HTR-8/SVneo (cell line): ENCODE measurements around the gene PPM1J.
"Not testable (repeated sequence)": the region's sequence is repeated elsewhere in the genome, so short reads cannot be mapped to it uniquely, and the experiment has no call there.

Experiments
- DNase-seq: peaks from one replicate; pipeline ENCODE4 v3.0.0; 2011; ENCODE audit warnings: low spot score, mixed read lengths; ENCODE audit not compliant: insufficient read length
- FAIRE-seq: peaks from 2 replicates; lab custom pipeline; 2011; peaks lifted over from hg19 to GRCh38; lab: Jason Lieb, UNC

Gene PPM1J

DNA sequence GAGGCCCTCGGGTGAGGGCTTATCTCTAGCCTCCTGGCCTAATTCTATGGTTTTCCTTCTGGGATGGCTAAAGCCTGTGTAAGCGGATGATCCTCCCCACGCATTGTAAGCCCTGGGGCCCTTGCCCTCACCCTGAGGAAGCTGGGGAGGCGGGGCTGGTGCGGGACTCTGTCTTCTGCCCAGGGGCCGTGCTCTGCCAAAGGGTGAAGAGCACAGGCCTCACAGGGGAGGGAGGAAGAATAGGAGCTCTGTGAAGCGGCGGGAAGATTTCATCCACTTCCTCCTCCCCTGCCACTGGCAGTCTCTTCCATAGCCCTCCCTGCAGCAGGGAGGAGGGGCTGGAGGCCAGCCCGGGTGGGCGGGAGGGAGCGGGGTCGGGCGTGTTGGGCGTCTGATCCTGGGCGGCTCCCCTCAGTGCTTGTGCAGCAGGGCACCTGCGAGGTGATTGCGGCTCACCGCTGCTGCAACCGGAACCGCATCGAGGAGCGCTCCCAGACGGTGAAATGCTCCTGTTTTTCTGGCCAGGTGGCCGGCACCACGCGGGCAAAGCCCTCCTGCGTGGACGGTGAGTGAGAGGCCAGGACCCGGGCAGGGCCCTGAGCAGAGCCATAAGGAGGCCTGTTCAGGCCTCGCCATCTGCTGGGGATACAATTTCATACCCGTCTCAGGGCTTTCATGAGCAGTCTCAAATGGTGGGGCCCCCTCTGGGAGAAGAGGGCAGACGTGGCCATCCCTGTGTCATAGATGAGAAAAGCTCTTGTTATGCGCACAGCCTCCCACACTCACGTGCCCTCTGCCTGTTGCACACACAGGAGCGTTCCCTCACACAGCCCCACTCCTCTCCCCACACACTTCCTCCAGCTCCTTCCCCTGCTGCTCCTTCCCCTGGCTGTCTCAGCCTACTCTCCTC lies 7.7 kb upstream of the PPM1J start:
- FAIRE-seq: no peak

DNA sequence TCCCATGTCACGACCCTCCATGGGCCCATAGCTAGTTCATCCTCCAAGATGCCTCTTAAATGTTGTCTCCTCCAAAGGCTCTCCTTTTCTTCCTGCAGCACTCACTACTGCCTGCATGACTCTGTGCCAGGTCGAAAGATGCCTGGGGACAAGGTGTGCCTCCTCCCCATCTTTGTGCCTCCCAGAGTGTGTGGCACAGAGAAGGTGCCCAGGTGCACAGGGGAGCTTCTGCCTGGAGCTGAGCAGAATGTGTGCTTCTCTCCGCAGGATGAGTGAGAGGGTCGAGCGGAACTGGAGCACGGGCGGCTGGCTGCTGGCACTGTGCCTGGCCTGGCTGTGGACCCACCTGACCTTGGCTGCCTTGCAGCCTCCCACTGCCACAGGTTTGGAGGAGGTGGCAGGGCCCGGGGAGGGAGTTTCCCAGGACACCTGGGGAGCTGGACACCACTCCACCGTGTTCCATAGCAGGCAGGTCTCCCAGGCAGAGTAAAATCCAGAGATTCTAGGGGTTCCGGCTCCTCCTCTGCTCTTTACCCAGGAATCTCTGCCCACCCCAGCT lies 6.9 kb upstream of the PPM1J start:
- DNase-seq: no peak
- no peak for FAIRE-seq

More for the DNA sequence above, 7.7 kb upstream of the PPM1J start:
- no peak for DNase-seq

DNA sequence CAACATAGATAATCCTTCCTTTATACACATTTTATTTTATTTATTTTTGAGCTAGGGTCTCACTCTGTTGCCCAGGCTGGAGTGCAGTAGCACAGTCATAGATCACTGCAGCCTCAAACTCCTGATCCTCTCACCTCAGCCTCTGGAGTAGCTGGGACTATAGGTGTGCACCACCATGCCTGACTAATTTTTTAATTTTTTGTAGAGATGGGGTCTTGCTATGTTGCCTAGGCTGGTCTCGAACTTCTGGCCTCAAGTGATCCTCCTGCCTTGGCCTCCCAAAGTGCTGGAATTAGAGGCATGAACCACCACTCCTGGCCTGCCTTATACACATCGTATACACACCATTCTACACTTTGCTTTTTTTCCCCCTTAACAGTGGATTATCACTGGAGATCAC lies 6.2 kb upstream of the PPM1J start:
- DNase-seq, FAIRE-seq: not testable (repeated sequence)

DNA sequence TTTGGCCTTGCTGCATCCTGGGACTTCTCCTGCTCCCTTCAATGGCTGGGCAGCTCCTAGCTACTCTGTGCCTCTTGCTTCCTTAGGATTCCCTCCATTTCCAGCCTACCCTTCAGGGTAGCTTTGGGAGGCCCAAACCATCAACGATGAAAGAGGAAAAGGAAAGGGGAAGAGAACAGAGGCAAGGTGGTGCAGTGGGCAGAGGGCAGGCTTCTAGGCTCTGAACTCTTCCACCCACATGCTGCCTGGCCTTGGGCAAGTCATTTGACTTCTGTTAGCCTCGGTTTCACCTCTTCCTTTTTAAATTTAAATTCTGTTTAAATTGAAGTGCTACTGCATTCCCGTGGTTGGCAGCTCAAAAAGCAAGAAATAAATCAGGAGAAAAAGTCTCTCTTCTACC lies 5.7 kb upstream of the PPM1J start:
- FAIRE-seq (no peak), DNase-seq (no peak)

DNA sequence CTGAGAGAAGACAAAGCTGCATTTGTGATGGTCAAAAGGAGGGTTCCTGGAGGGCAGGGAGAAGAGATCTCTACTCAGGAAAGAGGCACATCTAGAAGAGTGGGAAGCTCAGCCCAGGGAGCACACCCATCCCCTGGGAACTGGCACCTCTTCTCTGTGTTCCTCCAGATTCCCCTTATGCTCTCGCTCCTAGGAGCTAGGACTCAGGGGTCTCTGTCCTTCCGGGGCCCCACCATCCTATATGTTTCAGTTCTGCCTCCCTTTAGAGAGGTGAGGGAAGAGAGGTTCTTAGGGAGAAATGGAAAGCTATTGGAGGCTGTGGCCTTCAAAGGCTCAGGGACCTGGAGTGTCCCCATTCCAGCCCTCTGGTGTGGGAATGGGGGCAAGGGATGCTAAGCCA lies 4.6 kb upstream of the PPM1J start:
- no peak for FAIRE-seq
- no peak for DNase-seq

DNA sequence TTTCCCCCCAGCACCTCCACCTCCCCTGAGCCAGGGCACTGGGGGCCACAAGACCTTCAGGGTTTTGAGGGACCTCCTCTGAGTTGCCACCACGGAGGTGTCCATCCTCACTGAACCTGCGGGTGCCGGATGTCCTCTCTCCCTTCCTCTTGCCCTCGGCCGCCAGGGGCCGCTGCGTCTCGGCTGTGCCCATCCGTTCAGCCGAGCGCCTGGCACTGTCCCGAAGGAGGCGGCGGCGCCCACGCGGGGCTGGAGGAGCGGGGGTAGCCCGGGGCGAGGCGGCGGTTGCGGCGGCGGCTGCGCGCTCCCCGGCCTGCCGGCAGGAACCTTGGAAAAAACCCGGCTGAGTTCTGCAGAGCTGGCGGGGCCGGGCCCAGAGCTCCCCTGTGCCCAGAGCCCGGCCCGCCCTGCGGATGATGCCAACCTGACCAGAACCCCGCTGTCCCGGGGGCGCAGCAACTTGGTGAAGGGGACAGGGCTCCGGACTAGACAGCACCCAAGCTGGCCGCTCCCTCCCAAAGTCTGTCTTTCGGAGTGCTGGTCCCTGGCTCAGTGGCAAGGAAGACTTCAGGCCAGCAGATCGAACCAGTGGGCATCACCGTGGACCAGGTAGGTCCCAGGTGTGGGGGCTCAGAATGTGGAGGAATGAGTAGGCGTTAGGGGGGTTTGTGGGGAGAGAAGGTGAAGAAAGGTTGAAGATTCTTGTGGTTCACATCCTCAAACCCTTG lies 3.7 kb upstream of the PPM1J start:
- DNase-seq (peak; percentile 60), FAIRE-seq (no peak)

DNA sequence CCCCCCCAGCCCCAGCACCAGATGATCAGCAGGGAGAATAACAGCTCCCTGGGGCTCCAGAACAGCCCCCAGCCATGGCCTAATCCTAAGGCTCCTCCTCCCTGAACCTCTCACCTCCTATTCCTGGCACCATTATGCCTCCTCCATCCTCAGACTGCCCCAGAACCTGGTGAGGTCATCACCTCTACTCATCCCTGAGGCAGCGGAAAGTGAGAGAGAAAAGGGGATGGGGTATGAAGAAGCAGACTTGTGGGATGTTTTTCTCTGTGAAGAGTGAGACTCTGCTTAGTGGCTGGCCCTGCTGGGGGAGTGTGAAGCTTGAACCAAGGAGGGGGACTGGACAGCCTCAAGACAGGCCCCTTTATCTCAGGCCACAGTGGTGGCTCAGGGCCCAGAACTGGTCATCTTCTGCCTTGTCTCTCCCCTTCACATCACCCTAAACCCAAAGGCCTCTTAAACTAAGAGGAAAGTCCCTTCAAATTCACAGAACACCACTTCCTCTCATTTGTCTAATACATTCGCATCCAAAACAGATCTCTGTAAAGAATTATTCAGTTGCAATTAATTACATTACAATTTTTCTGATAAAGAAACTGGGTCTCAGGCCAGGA lies 2.2 kb upstream of the PPM1J start:
- FAIRE-seq (no peak), DNase-seq (no peak)

DNA sequence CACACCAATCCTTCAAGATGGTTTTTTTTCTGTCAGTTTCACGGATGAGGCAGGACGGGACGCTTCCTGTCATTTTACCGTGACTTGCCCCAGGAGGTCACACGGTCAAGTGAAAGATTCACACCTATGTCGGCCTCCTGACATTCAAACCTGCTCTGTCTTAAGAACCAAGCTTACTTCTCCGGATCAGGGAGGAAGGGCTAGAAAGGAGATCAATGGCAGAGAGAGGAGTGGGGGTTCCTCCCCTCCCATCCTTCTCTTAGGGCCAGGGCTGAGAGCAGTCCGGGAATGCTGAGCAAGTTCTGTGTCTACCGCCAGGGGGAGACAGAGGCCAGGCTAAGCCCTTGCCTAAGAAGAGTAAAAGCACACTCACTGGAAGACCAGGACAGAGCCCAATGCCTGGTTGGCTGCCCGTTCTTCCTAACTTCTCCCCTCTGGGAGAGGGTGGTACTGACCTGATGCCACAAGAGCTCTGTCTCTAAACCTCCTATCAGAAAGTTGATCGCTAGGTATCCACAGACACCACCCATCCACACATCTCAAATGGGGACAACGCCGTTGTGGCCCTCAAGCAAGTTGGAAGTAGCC lies 1.1 kb upstream of the PPM1J start:
- DNase-seq (peak; percentile 76), FAIRE-seq (no peak)

DNA sequence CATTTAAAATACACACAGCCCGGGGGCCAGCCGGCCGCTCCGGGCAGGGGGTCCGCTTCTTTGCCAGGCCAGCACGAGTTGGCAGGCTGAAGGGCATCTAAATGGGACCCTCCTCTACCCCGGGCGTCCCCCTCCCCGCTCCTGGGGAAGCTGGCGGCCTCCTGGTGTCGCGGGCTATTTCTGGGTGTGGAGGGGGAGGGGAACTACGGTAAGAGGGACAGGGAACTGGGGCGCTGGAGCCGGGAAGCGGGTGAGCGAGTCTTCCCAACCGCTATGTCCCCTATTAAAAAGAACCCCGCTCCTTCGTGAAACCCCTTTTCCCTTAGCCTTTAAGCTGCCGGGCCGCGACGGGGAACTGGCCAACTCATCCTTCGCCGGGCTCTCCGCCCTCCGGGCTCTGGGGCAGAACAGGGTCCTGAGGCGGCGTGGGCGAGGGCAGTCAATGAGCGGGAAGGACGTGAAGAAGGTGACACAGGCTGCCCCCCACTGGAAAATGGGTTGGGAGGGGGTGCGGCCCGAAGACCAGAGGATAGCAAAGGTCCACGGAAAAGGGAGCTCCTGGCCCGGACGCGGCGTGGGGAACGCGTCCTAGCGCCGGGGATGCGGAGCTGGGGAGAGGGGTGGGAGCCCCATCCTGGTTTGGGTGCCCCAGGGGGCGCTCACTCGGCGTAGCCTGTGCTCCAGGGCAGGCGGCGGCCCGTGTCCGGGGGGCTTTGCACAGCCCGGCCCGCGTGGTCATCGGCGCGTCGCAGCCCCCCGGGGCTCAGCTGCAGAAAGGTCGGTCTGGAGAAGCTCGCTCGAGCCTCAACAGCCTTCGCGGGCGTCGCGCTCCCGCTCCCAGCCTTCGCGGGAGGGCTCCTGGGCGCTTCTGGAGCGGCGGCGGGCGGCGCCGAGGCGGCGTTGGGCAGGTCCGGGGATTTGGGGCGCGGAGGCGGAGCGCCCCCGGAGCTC lies 544 bp downstream of the PPM1J start:
- FAIRE-seq: no peak
- DNase-seq: no peak

DNA sequence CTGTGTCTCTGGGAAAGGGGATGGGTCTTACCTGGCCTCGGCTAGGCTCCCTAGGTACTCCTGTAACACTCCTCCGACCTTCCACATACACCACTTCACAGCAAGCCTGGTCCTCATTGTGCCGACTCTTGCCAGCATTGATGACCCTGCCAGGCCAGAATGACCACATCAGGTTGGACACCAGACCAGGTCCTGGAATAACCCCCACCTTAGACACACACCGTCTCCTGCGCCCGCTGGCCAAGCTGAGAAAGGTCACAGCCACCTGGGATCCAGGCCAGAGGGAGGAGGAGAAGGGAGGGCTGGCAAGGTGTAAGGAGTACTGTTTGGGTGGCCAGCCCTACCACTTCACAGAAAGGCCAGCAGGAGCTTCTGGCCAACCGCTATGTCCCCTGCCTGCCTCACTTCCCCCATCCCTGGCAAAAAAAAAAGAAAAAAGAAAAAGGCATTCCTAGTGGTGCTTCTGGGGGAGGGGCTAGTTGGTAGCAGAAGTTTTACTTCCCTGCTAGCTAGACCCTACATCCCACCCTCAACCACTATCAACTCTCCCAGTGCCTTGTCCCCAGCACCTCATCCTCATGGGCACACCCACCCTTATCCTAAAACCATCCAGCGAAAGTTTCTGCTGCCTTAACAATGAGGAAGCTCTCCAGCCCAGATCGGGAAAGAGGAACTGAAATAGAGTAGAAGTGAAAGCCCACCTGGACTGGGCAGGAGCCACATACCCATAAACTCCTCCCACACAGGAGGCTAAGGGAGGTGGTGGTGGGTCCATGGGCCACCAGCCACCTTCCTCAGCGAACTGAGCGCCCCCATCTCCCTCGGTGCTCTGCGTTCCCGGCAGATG lies 1.4 kb downstream of the PPM1J start:
- no peak for FAIRE-seq
- no peak for DNase-seq

DNA sequence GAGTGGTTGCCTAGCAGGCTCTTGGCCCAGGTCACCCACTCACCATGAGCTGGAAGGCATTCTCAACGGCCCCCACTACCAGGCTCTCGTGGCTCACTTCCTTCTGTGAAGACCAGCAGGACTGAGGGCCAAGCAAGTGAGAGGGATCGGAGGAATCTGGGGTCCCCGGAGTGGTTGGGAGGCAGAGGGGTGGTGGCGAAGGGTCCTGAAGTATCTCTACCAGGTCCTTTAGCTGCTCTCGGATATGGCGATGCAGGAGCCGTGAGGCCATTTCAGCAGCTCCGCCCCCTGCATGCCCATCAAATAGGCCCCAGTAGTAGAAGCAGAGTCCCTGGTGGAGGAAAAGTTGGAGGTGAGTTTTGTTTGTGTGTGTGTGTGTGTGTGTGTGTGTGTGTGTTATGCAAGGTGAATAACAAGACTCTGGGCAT lies 2.4 kb downstream of the PPM1J start:
- DNase-seq (no peak), FAIRE-seq (no peak)

DNA sequence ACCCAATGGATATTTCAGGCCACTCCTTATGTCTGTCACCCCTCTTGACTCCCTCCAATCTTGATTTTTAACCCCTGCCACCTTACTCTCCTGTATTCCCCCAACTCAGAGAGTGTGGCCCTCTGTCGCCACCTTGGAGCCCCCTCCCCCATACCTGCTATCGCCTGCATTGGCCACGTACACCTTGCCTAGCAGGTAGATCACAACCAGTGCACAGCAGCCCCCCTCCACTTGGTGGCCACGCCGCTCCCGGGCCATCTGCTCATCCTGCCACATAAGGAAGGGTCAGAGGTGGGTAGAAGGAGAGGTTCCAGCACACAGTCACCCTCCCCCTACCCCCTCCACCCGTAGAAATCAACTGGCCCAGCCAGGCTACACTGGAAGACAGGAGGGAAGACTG lies 2.9 kb downstream of the PPM1J start:
- FAIRE-seq: no peak
- no peak for DNase-seq

DNA sequence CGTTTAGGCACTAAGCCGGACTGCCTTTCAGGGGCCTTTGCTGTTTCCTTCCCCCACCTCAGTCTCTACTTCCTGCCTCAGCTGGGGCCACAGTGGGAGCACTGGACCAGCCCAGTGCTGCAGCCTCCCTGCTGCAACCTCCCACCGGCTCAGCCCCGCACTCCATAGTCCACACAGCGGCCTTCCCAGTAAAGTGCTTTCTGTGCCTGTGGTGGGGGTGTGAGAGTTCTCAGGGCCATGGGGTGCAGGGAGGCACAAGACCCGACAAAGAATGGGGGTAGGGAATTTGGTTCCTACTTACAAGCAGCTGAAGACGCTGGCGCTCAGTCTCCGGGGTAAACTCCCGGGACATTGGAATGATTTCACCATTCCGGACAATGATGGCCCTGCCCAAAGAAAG lies 3.5 kb downstream of the PPM1J start:
- DNase-seq: no peak
- no peak for FAIRE-seq

DNA sequence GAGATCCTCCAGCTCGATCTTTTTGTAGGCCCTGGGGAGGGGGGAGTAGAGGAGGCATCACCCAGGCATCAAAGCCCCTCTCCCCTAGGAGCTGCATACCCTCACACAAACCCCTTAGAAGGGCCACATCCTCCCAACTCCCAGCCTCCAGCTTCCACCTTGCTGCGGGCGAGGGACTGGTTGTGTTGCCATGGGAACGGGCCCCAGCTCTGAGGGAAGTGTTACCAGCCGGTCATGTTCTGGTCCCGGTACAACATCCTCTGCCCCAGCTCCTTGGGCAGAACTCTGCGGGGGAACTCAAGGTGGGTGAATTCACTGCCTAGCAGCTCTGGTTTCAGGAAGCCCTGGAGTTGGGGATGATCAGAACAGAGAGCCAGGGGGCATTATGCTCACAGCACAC lies 4.1 kb downstream of the PPM1J start:
- FAIRE-seq (no peak), DNase-seq (no peak)

DNA sequence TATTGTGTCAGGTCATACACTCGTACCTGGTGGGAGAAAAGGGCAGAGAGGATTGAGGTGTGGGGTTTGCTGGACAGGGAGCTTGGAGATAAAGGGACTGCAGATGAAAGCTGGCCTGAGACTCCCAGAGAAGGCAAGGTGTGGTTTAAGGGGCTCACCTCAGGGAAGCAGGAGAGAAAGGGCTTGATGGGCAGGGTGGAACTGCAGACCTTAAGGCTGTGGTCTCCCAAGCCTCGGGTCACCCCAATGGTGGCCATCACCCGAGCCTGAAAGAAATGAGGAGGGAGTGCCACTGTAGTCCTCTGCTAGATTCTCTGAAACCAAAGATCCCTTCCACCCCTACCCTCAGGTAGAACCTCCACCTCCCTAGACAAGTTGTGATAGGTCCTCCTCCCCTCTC lies 4.5 kb downstream of the PPM1J start:
- DNase-seq (no peak), FAIRE-seq (no peak)

DNA sequence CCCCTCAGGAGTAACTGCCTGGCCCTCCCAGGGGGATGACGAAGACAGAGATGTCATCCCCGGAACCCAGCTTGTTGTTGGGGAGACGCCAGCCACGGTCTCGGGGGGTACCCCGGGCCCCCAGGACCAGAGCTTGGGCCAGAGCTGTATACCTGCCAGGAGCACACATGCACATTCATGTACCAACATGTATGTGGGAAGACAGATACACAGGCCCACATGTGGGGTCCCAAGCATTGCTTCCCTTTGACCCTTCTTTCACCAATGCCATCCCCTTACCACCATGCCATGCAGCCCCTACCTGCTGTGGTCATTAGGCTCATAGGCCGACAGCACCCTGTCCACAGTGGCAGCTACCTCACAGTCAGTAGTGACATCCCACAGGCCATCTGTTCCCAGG lies 5.0 kb downstream of the PPM1J start:
- DNase-seq (no peak), FAIRE-seq (no peak)

DNA sequence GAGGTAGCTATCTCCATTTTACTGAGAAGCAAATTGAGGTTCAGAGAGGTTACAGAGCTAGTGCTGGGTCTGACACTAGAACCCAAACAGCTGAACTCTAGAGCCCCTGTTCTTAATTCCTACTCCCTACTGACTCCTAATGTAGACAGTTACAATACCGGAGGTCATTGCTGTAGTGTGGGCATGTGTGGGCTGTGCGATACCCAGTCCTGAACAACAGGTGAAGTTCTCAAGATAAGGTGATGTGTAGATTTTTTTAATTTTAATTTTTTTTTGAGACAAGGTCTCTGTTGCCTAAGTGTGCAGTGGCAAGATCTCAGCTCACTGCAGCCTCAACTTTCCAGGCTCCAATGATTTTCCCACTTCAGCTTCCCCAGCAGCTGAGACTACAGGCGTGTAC lies 6.6 kb downstream of the PPM1J start:
- FAIRE-seq (no peak), DNase-seq (no peak)

DNA sequence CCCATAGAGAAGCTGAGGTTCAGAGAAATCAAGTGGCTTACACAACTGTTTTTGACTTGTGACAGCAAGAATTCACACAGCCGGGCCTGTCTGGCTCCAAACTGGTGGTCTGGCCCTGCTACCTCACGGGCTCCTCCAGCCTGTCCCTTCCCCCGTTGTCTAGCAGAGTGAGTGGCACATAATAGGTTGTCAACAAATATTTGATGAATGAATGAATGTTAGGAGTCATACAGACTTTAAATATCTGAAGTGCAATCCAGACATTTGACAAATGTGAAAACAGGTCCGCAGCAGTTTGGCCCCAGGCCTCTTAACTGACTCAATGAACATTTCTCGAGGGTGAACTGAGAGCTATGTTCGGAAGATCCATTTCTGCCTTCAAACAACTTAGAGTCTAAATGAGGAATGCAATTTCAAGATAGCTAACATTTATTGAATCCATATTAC lies 7.1 kb downstream of the PPM1J start:
- FAIRE-seq (no peak), DNase-seq (no peak)
